ENCODE measurements around the gene DYNC1I1.
A peak's percentile ranks its signal among the peaks of the same experiment; 100 is the strongest.

Gene DYNC1I1

DNA sequence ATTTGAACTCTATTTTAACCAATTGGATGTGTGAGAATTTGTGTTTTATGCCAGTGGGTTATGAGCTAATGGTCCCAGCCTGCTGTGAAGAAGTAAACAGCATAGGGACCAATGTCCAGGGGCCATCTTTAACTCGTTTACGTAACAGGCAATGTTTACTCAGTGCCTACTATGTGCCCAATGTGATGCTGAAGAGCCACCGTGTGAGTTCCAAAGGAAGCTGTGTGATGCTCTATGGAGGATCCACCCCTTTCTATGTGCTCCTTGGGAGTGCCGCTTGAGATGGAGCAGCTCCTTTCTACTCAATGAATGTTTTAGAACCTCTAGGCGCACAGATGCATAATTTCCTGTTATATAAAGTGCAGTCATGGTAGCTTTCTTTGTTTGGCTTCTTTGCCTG, 21.3 kb downstream of the DYNC1I1 start:
- TF ChIP-seq, protein P1, sequence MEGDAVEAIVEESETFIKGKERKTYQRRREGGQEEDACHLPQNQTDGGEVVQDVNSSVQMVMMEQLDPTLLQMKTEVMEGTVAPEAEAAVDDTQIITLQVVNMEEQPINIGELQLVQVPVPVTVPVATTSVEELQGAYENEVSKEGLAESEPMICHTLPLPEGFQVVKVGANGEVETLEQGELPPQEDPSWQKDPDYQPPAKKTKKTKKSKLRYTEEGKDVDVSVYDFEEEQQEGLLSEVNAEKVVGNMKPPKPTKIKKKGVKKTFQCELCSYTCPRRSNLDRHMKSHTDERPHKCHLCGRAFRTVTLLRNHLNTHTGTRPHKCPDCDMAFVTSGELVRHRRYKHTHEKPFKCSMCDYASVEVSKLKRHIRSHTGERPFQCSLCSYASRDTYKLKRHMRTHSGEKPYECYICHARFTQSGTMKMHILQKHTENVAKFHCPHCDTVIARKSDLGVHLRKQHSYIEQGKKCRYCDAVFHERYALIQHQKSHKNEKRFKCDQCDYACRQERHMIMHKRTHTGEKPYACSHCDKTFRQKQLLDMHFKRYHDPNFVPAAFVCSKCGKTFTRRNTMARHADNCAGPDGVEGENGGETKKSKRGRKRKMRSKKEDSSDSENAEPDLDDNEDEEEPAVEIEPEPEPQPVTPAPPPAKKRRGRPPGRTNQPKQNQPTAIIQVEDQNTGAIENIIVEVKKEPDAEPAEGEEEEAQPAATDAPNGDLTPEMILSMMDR (IDR thresholded peaks at IDR 0.05; ENCODE audit: low read depth, low read length) = no peak
- DNase-seq (ENCODE audit: extremely low read depth, low read depth) = no peak

DNA sequence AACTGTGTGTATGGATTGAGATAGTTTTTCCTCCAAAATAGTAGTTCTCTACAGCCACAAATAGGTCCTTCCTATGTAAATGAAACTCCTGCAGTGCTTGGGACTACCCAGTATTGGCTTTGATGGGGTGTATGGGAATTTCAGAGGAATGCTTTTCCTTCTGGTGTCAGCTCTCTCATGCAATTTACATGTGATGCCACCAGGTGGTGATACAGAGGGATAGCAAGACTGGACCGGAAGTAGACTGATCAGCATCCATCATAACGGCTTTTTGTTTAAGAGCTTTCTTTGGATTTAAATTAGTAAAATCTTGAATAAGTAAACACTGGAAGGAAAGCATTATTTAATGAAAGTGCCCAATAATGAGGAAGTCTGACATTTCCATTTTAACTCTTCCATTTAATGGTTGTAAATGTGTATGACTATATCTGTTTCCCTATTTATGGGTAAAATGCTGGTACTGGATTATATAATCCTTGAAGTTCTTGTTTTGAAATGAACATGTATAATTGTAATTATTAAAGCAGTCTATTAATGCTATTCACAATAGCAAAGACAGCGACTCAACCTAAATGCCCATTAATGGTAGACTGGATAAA, 22.7 kb downstream of the DYNC1I1 start:
- TF ChIP-seq, protein P1 (IDR thresholded peaks at IDR 0.05; ENCODE audit: low read depth, low read length) = peak; percentile 31
- no peak for DNase-seq (ENCODE audit: extremely low read depth, low read depth)

DNA sequence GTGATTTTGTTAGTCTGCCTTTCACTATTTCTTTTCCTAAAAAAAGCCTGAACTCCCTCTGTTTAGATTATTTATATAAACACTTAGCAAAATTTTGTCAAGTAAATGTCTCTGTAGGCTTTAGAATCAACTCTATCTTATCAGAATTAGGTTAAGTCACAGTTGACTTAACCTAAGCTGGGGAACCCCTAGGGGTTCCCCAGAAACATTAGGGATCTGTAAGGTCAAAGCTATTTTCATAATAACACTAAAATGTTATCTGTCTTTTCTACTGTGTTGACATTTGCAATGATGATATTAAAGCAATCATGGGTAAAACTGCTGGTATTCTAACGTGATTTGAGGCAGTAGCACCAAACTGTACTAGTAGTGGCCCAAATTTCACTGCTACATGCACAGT, 24.3 kb downstream of the DYNC1I1 start:
- TF ChIP-seq, protein P1 (IDR thresholded peaks at IDR 0.05; ENCODE audit: low read depth, low read length) = no peak
- DNase-seq (ENCODE audit: extremely low read depth, low read depth) = no peak

DNA sequence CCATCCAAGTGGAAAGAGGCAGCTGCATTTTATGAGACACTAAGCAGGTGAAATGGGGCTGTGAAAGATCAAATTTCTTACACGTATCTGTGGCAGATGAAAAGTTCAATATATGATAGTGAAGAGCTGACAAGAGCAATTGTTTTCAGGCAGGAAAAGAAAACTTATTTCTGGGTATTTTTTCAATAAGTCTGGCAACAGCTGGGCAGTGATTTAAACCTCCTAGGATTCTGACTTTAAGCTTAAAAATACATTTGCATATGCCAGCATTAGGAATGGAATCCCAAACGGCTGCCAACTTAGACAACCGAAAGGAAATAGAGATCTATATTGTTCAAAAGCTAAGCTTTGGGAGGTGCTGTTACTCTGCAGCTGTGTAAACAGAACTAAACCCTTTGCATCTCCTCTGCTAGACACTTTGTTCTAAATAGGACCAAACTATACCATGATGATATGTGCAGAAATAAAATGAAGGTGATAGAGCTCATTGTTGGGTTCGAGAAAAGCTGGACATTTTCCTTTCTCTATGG, 26.1 kb downstream of the DYNC1I1 start:
- TF ChIP-seq, protein P1 (IDR thresholded peaks at IDR 0.05; ENCODE audit: low read depth, low read length) = no peak
- DNase-seq (ENCODE audit: extremely low read depth, low read depth) = no peak

DNA sequence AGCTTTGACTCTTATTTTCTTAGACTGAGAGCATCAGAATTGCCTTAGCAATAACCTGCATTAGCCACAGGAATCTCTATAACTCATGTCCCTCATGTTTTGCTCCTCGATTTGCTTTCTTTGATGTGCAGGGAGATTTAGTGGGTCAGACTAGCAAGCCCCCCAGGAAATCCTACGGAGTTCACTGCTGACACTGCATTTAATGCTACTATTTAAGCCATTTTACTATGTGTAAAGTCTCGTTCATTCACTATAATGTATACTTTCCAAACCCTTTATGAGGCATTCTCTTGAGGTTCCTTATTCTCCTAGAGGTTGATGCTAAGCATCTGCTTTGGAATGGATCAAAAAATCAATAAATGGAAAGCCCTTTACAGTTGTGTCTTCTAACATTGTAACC, 28.4 kb downstream of the DYNC1I1 start:
- no peak for DNase-seq (ENCODE audit: extremely low read depth, low read depth)
- TF ChIP-seq, protein P1 (IDR thresholded peaks at IDR 0.05; ENCODE audit: low read depth, low read length) = no peak

DNA sequence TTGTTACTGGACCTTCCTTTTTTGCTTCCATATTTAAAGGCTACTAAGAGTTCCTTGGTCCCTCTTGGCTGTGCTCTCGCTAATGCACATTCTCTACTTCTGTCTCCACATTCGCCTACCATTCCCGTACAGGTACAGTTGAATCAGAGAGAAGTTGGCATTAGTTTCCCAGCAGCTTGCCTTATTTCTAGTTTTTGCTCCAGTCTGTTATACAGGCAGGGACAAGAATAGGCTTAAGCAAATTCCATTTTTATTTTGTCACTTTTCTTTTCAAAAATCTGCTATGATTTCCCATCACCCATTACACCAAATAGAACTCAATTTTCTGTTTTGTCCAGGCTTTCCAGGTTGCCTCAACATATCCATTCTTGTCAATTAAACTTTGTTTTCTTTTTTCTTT, 29.9 kb downstream of the DYNC1I1 start:
- DNase-seq (ENCODE audit: extremely low read depth, low read depth) = no peak
- TF ChIP-seq, protein P1 (IDR thresholded peaks at IDR 0.05; ENCODE audit: low read depth, low read length) = no peak

DNA sequence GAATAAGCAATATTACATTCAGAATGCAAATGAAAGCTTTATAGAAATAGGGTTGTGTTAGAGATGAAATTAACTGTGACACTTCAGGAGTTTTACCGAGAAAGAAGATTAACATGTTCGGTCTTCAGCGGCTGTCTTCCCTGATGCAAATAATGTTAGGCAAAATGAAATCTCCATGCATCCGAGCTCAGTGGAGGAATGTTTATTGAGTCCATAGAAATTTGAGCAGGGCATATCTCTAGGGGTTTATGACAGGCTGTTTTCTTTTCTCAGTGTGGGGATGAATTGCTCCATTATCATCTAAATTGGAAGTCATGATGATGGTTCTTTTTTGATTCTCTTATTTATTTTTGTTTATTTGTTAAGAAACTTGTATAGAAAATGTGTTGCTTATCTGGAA, 31.7 kb downstream of the DYNC1I1 start:
- DNase-seq (ENCODE audit: extremely low read depth, low read depth) = no peak
- TF ChIP-seq, protein P1 (IDR thresholded peaks at IDR 0.05; ENCODE audit: low read depth, low read length) = no peak

Measured in AG09319 (cell line).